GM23248 (cell line): ENCODE results near the gene HAT1. TPM values are rescaled to one million over a fixed set of nuclear protein-coding genes. Genes with fewer than 3 reads are reported as not detected.

ENCODE experiments used
- DNase-seq: peaks from one replicate; pipeline ENCODE4 v3.0.0-alpha.2; 2015
- H2AFZ ChIP-seq: fragments of 200-600 bp; sonication (generic); 2 replicates; pipeline ENCODE4 v1.6.1; 2016; ENCODE audit warnings: antibody characterized with exemption
- H3F3A ChIP-seq: fragments of 200-600 bp; sonication (generic); 2 replicates; pipeline ENCODE4 v1.6.1; 2016; ENCODE audit warnings: mild to moderate bottlenecking, antibody characterized with exemption, mixed run types; ENCODE audit not compliant: insufficient read depth
- H3K27ac ChIP-seq: fragments of 200-600 bp; sonication (generic); 2 replicates; pipeline ENCODE4 v1.5.1; 2016; ENCODE audit warnings: mild to moderate bottlenecking
- H3K27me3 ChIP-seq: fragments of 200-600 bp; sonication (generic); replicated peaks from 2 replicates; pipeline ENCODE4 v1.6.1; 2016; ENCODE audit warnings: mild to moderate bottlenecking; ENCODE audit not compliant: insufficient read depth
- H3K36me3 ChIP-seq: fragments of 200-600 bp; sonication (generic); 2 replicates; pipeline ENCODE4 v1.6.1; 2016; ENCODE audit warnings: low read depth, mild to moderate bottlenecking
- H3K4me1 ChIP-seq: fragments of 200-600 bp; sonication (generic); 2 replicates; pipeline ENCODE4 v1.6.1; 2016; ENCODE audit warnings: mild to moderate bottlenecking; ENCODE audit not compliant: insufficient read depth
- H3K4me2 ChIP-seq: fragments of 200-600 bp; sonication (generic); one replicate; pipeline ENCODE4 v1.6.1; 2016; ENCODE audit warnings: mild to moderate bottlenecking; ENCODE audit not compliant: unreplicated experiment
- H3K4me3 ChIP-seq: fragments of 200-600 bp; sonication (generic); 2 replicates; pipeline ENCODE4 v1.5.1; 2016; ENCODE audit warnings: mild to moderate bottlenecking
- H3K79me2 ChIP-seq: fragments of 200-600 bp; sonication (generic); 2 replicates; pipeline ENCODE4 v1.6.1; 2016; ENCODE audit warnings: mild to moderate bottlenecking; ENCODE audit not compliant: insufficient read depth
- H3K9ac ChIP-seq: fragments of 200-600 bp; sonication (generic); 2 replicates; pipeline ENCODE4 v1.6.1; 2016; ENCODE audit warnings: mild to moderate bottlenecking
- H3K9me2 ChIP-seq: fragments of 200-600 bp; sonication (generic); 2 replicates; pipeline ENCODE4 v1.6.1; 2016; ENCODE audit warnings: mixed run types, mild to moderate bottlenecking, moderate library complexity; ENCODE audit not compliant: insufficient read depth
- H3K9me3 ChIP-seq: fragments of 200-600 bp; sonication (generic); one replicate; pipeline ENCODE4 v1.6.1; 2017; ENCODE audit warnings: low read depth
- H4K20me1 ChIP-seq: fragments of 200-600 bp; sonication (generic); 2 replicates; pipeline ENCODE4 v1.6.0; 2016; ENCODE audit not compliant: insufficient read depth
- EZH2 ChIP-seq: fragments of 200-600 bp; sonication (generic); IDR thresholded peaks from 2 replicates; pipeline ENCODE4 v1.6.1; 2018; ENCODE audit warnings: antibody characterized with exemption, mild to moderate bottlenecking; ENCODE audit not compliant: insufficient read depth, poor library complexity, severe bottlenecking
- EZH2phosphoT487 ChIP-seq: fragments of 200-600 bp; sonication (generic); IDR thresholded peaks from 2 replicates; pipeline ENCODE4 v1.6.1; 2018; ENCODE audit warnings: antibody characterized with exemption, moderate library complexity, mild to moderate bottlenecking, low read depth; ENCODE audit not compliant: insufficient read depth
- WGBS, 2 experiments: methylation state at CpG; one replicate each; pipeline ENCODE4 v1.1.6; 2015 to 2017; ENCODE audit warnings: low lambda C conversion rate in 2 of 2, low coverage in 1 of 2; ENCODE audit errors: missing lambda C conversion rate in 2 of 2; 5-methylcytosine and 5-hydroxymethylcytosine counted together
- in situ Hi-C: fragments of 300-500 bp; cut with MboI; formaldehyde crosslinking; loops from 2 replicates; pipeline ENCODE4 v1.15.0; 2020
- polyA plus RNA-seq: library from polyadenylated mRNA; unstranded; fragments of >200 nt; fragmentation: Nextera tagmentation; extraction: Ambion mirVana; gene quantifications from 2 replicates; pipeline ENCODE4 v1.2.1, GENCODE V29; 2016
- total RNA-seq: library from RNA; depleted of rRNA; stranded (reverse); fragments of >200 nt; shearing (Covaris generic); gene quantifications from 2 replicates; pipeline ENCODE4 v1.2.3, GENCODE V29; 2014

The HAT1 gene
- total and polyA plus RNA-seq, 2 experiments from 2014 or later, result 56.6 to 96.2 TPM

- in situ Hi-C loops, result no loop called here
These were observed 14.0 kb upstream of the HAT1 start for GRCh38 chr2:171908235-171908634.

GRCh38 chr2:171909266-171909665, 13.0 kb upstream of the HAT1 start:
- 85 to 87% methylated on average over 3 of the region's 3 CpGs for WGBS, 2 experiments

More at GRCh38 chr2:171908235-171908634, 14.0 kb upstream of the HAT1 start:
- H3K9me2 ChIP-seq, result no peaks in the 10 kb centered on the region
- H3K9ac ChIP-seq, result no peak overlapping the region
- WGBS, 2 experiments, result 83 to 100% methylated on average over 1 of the region's 1 CpG
- no peak overlapping the region for H3K4me2 ChIP-seq
- no peak for DNase-seq
- H4K20me1 ChIP-seq, result no peaks in the 10 kb centered on the region
- H3K4me1 ChIP-seq, result no peaks in the 10 kb centered on the region
- no peaks in the 10 kb centered on the region for H3K79me2 ChIP-seq
- no peak overlapping the region for H2AFZ ChIP-seq
- H3K36me3 ChIP-seq, result no peaks in the 10 kb centered on the region
- no peaks in the 10 kb centered on the region for H3K27me3 ChIP-seq
- H3K9me3 ChIP-seq, result no peaks in the 10 kb centered on the region
- no peaks in the 10 kb centered on the region for H3F3A ChIP-seq
- no peak overlapping the region for H3K4me3 ChIP-seq
- TF ChIP-seq EZH2phosphoT487, result no peak
- TF ChIP-seq EZH2, result no peak
- H3K27ac ChIP-seq, result no peak overlapping the region

GRCh38 chr2:171910494-171910893, 11.8 kb upstream of the HAT1 start:
- Histone ChIP-seq H3K4me3 (no peak overlapping the region), H3K27ac (no peak overlapping the region), H3K9ac (no peak overlapping the region), H3F3A (no peaks in the 10 kb centered on the region), H3K4me2 (no peak overlapping the region), H3K27me3 (no peaks in the 10 kb centered on the region), H3K79me2 (no peaks in the 10 kb centered on the region), H2AFZ (no peak overlapping the region), H3K36me3 (no peaks in the 10 kb centered on the region), H3K4me1 (no peaks in the 10 kb centered on the region), H4K20me1 (no peaks in the 10 kb centered on the region), H3K9me2 (no peaks in the 10 kb centered on the region), H3K9me3 (no peaks in the 10 kb centered on the region)
- TF ChIP-seq EZH2phosphoT487, result no peak
- TF ChIP-seq EZH2, result no peak
- DNase-seq, result no peak
- in situ Hi-C loops, result no loop called here
- 39 to 59% methylated on average over 1 of the region's 1 CpG for WGBS, 2 experiments

More at GRCh38 chr2:171909266-171909665, 13.0 kb upstream of the HAT1 start:
- TF ChIP-seq EZH2phosphoT487 (no peak), EZH2 (no peak)
- Histone ChIP-seq H3K9ac (no peak overlapping the region), H2AFZ (no peak overlapping the region), H4K20me1 (no peaks in the 10 kb centered on the region), H3K36me3 (no peaks in the 10 kb centered on the region), H3K9me2 (no peaks in the 10 kb centered on the region), H3K27me3 (no peaks in the 10 kb centered on the region), H3K4me3 (no peak overlapping the region), H3K4me2 (no peak overlapping the region), H3F3A (no peaks in the 10 kb centered on the region), H3K27ac (no peak overlapping the region), H3K4me1 (no peaks in the 10 kb centered on the region), H3K79me2 (no peaks in the 10 kb centered on the region), H3K9me3 (no peaks in the 10 kb centered on the region)
- no peak for DNase-seq
- in situ Hi-C loops, result no loop called here

GRCh38 chr2:171913517-171913916, 8.7 kb upstream of the HAT1 start:
- Histone ChIP-seq H3K9me3 (no peaks in the 10 kb centered on the region), H3K27ac (no peak overlapping the region), H4K20me1 (no peaks in the 10 kb centered on the region), H2AFZ (no peak overlapping the region), H3K79me2 (no peaks in the 10 kb centered on the region), H3K9me2 (no peaks in the 10 kb centered on the region), H3K9ac (no peak overlapping the region), H3K36me3 (no peaks in the 10 kb centered on the region), H3K27me3 (no peaks in the 10 kb centered on the region), H3F3A (no peaks in the 10 kb centered on the region), H3K4me3 (no peak overlapping the region), H3K4me2 (no peak overlapping the region), H3K4me1 (no peaks in the 10 kb centered on the region)
- 78 to 84% methylated on average over 3 of the region's 3 CpGs for WGBS, 2 experiments
- no peak for DNase-seq
- in situ Hi-C loops, result no loop called here
- no peak for TF ChIP-seq EZH2phosphoT487
- TF ChIP-seq EZH2, result no peak

- no peak overlapping the region for H3K27ac ChIP-seq
- TF ChIP-seq EZH2phosphoT487 (no peak), EZH2 (no peak)
- DNase-seq, result no peak
- H3K27me3 ChIP-seq, result no peaks in the 10 kb centered on the region
- H3K4me2 ChIP-seq, result no peak overlapping the region
- no peaks in the 10 kb centered on the region for H3K9me3 ChIP-seq
- H3F3A ChIP-seq, result peaks cover 21% of the 10 kb centered on the region
- no peak overlapping the region for H3K9ac ChIP-seq
- 67 to 75% methylated on average over 2 of the region's 2 CpGs for WGBS, 2 experiments
- in situ Hi-C loops, result no loop called here
- peaks cover 17% of the 10 kb centered on the region for H3K79me2 ChIP-seq
- no peaks in the 10 kb centered on the region for H4K20me1 ChIP-seq
- H3K4me1 ChIP-seq, result peaks cover 14% of the 10 kb centered on the region
- H3K36me3 ChIP-seq, result no peaks in the 10 kb centered on the region
- no peak overlapping the region for H3K4me3 ChIP-seq
- no peaks in the 10 kb centered on the region for H3K9me2 ChIP-seq
- H2AFZ ChIP-seq, result no peak overlapping the region
These were observed 2.8 kb upstream of the HAT1 start for GRCh38 chr2:171919453-171919852.
